GM12878 (cell line): ENCODE results near the gene FBXO38.

ENCODE experiments used
- BHLHE40 ChIP-seq, 2 experiments: fragments of 450-650 bp in 1 of 2; IDR thresholded peaks; 2 replicates each; pipeline ENCODE4 v1.6.1; 2011 to 2017; ENCODE audit warnings: low read depth in 2 of 2, borderline replicate concordance in 1 of 2, improper control_type of control experiment in 1 of 2, low read length in 1 of 2, mild to moderate bottlenecking in 1 of 2
- CHD1 ChIP-seq: IDR thresholded peaks from 2 replicates; pipeline ENCODE4 v1.6.1; 2012; ENCODE audit warnings: low read depth, low read length, improper control_type of control experiment
- CTCF ChIP-seq, 3 experiments: IDR thresholded peaks in 2 of 3; conservative IDR thresholded peaks in 1 of 3; 2 replicates each; pipeline ENCODE4 v1.5.1; 2011; ENCODE audit warnings: low read depth in 3 of 3, low read length in 3 of 3, mild to moderate bottlenecking in 3 of 3, control low read depth in 2 of 3, moderate library complexity in 2 of 3, inconsistent platforms in 1 of 3, mixed read lengths in 1 of 3; ENCODE audit not compliant: control insufficient read depth in 2 of 3, insufficient read depth in 1 of 3; ENCODE audit errors: extremely low read depth in 1 of 3
- CUX1 ChIP-seq: IDR thresholded peaks from 2 replicates; pipeline ENCODE4 v1.6.1; 2012; ENCODE audit warnings: improper control_type of control experiment, low read depth, low read length; ENCODE audit not compliant: insufficient replicate concordance
- HDAC6 ChIP-seq: fragments of 200-600 bp; sonication (generic); IDR thresholded peaks from one replicate; pipeline ENCODE4 v1.8.0; 2017; ENCODE audit warnings: antibody characterized with exemption; ENCODE audit not compliant: unreplicated experiment
- JUND ChIP-seq: IDR thresholded peaks from 2 replicates; pipeline ENCODE4 v1.6.1; 2012; ENCODE audit warnings: low read depth, mild to moderate bottlenecking, low read length, improper control_type of control experiment, moderate library complexity
- MXI1 ChIP-seq: fragments of 150-350 bp; IDR thresholded peaks from 2 replicates; pipeline ENCODE4 v1.6.1; 2011; ENCODE audit warnings: low read depth, mild to moderate bottlenecking, inconsistent platforms, low read length, improper control_type of control experiment
- POLR2A ChIP-seq: IDR thresholded peaks from 2 replicates; pipeline ENCODE4 v1.6.1; 2011; ENCODE audit warnings: low read depth, mild to moderate bottlenecking, low read length
- RAD21 ChIP-seq: IDR thresholded peaks from 2 replicates; pipeline ENCODE4 v1.6.1; 2011; ENCODE audit warnings: mild to moderate bottlenecking, low read depth, low read length, moderate library complexity; ENCODE audit not compliant: insufficient read depth
- RBBP5 ChIP-seq: fragments of 200-600 bp; sonication (generic); conservative IDR thresholded peaks from 2 replicates; pipeline ENCODE4 v1.6.1; 2016
- RFX5 ChIP-seq: IDR thresholded peaks from 2 replicates; pipeline ENCODE4 v1.6.1; 2011; ENCODE audit warnings: low read depth, low read length, improper control_type of control experiment
- SRF ChIP-seq, 2 experiments: IDR thresholded peaks; 2 replicates each; pipeline ENCODE4 v1.6.1; 2011; ENCODE audit warnings: low read depth in 2 of 2, low read length in 2 of 2, mild to moderate bottlenecking in 1 of 2, moderate library complexity in 1 of 2
- TAF1 ChIP-seq: IDR thresholded peaks from 2 replicates; pipeline ENCODE4 v1.6.1; 2011; ENCODE audit warnings: mild to moderate bottlenecking, low read depth, low read length, borderline replicate concordance
- ZNF274 ChIP-seq: IDR thresholded peaks from one replicate; pipeline ENCODE4 v1.8.0; 2011; ENCODE audit not compliant: insufficient read length, insufficient read depth

GRCh38 chr5:148408092-148408491, 24.3 kb downstream of the FBXO38 start:
- no peak for TF ChIP-seq RFX5
- TF ChIP-seq RBBP5: no peak
- no peak for TF ChIP-seq CTCF (IDR thresholded peaks at IDR 0.05 in 2 of 3, conservative IDR thresholded peaks at IDR 0.05 in 1 of 3; ENCODE audit: control insufficient read depth in 2 of 3, extremely low read depth in 1 of 3, insufficient read depth in 1 of 3, low read depth in 3 of 3, low read length in 3 of 3)
- TF ChIP-seq SRF (IDR thresholded peaks at IDR 0.05; ENCODE audit: low read depth in 2 of 2, low read length in 2 of 2): no peak
- TF ChIP-seq RAD21: no peak
- TF ChIP-seq ZNF274: no peak
- no peak for TF ChIP-seq POLR2A
- no peak for TF ChIP-seq JUND
- TF ChIP-seq HDAC6: no peak
- no peak for TF ChIP-seq CUX1
- TF ChIP-seq TAF1: no peak
- no peak for TF ChIP-seq BHLHE40 (IDR thresholded peaks at IDR 0.05; ENCODE audit: borderline replicate concordance in 1 of 2, low read depth in 2 of 2, low read length in 1 of 2)
- TF ChIP-seq MXI1: no peak
- no peak for TF ChIP-seq CHD1
